GM21528 (cell line): ENCODE data around the gene SLC29A1.
A peak's percentile ranks its signal among the peaks of the same experiment; 100 is the strongest.

ENCODE experiments used
- ATAC-seq: cut with Tn5 transposase; IDR thresholded peaks from one replicate; pipeline ENCODE4 v1.9.1; 2021; ENCODE audit warnings: mild to moderate bottlenecking, moderate library complexity; ENCODE audit not compliant: unreplicated experiment, low FRiP score

SLC29A1 gene

DNA sequence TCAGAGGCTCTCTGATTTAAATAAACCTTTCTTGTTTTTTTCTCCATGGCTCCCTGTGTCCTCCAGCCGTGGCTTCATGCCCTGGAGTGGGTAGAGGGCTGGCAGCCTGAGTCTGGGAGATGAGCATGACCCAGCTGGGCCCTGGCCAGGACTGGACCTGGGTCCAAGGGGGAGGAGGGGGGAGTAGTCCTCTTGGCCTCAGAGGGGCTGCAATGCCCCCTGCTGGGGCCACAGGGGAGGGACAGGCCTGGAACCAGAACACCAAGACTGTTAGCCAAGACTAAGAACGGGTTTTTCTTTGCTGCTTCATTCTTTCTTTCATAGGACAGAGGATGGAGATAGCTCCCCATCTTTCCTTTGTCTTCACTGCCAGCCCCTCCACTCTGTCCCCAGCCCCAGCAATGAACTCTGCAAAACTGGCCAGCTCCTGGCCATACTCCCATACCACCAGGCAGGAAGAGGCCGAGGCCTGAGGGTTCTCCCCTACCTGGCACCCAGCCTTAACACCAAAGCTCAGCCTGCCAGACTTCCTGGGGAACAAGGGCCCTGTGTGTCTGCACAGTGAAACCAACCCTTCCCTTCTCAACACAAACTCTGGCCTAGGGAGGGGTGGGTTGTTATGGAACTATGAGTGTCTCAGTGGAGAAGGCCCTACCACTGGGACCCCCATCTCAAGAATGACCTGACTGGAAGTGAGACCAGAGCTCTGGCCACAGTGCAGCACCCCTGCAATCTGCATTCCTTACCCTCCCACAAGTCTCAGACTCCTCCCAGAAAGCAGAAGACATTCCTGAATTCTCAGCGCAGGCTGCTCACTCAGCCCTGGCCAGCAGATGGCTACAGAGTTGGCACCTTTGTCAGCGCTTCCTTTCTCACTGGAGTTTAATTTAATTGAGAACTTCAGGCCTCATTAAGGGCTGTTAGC, 11.0 kb downstream of the SLC29A1 start:
- no peak for ATAC-seq

GRCh38 chr6:44235269-44235668, 11.9 kb downstream of the SLC29A1 start:
- no peak for ATAC-seq

DNA sequence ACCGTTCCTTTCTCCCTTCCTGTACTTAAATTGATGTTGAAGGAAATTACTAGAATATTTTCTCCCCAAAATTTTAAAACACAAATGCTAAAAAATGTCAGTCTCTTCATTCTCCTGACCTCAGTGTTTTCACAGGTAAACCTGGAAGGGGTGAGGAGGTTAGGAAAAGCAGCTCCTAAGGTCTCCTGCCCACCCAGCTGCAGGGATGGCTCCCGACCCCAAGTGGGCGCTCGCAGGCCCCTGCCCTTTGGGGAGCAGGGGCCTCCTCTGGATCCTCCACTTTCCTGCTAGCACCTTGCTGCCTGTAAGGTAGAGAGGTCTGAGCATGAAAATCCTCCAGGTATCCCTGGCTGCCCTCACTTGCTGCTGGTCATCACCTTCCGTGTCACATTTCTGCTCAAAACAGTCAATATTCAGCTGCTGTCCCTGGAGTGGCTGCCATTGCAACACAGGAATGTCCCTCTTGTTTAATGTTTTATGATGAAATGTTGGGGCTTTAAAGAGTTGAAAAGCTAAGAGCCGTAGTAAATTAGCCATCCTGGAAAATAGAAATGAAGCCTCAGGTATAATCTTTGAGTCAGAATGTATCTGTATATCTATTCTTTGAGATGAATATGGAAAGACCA, 12.6 kb downstream of the SLC29A1 start:
- no peak for ATAC-seq

GRCh38 chr6:44237021-44237812, 13.8 kb downstream of the SLC29A1 start:
- peak; percentile 54 for ATAC-seq

GRCh38 chr6:44237813-44238433, 14.5 kb downstream of the SLC29A1 start:
- peak; percentile 69 for ATAC-seq

DNA sequence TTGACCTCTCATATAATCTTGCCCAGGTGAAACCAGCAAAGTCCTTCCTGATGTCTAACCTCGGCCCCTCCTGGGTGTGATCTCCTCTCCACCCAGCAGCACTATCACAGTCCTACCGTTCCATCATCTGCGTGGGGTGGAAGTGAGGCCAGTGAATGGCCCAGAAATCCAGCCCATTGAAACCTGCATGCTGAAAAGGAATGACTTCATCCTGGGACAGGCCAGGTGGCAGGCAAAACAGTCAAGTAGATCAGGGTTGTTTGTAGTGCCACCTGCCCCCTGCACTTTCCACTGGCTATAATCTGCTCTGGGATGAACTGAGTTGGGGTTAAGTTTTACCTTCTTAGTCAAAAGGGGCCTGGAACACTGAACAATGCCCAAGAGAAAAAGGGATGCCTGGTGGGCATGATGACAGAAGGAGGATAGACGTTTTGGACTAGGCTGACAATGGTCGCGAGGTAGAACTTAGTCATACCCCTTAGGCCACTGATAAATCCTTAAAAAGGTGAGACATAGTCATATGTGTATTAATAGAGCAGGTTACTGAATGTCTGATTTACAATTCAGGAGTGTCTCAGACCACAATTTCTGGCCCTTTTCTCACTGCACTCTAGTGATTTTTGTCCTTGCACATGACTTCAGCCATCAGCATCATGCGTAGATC, 15.4 kb downstream of the SLC29A1 start:
- no peak for ATAC-seq

GRCh38 chr6:44243345-44243744, 19.9 kb downstream of the SLC29A1 start:
- ATAC-seq: no peak

- ATAC-seq: no peak
These were observed 22.1 kb downstream of the SLC29A1 start for GRCh38 chr6:44245391-44245911.

- ATAC-seq: peak; percentile 43
These were observed 22.7 kb downstream of the SLC29A1 start for GRCh38 chr6:44245912-44246662.

GRCh38 chr6:44246663-44247337, 23.4 kb downstream of the SLC29A1 start, which contains the start of gene HSP90AB1:
HSP90AB1 (plus strand) TSS chr6:44247101; CDS start chr6:44248630, 1,529 bp downstream.
- ATAC-seq: peak; percentile 69

- peak; percentile 26 for ATAC-seq
These were observed 24.2 kb downstream of the SLC29A1 start for GRCh38 chr6:44247338-44248302.

GRCh38 chr6:44248579-44248978, 25.2 kb downstream of the SLC29A1 start:
- ATAC-seq: no peak

DNA sequence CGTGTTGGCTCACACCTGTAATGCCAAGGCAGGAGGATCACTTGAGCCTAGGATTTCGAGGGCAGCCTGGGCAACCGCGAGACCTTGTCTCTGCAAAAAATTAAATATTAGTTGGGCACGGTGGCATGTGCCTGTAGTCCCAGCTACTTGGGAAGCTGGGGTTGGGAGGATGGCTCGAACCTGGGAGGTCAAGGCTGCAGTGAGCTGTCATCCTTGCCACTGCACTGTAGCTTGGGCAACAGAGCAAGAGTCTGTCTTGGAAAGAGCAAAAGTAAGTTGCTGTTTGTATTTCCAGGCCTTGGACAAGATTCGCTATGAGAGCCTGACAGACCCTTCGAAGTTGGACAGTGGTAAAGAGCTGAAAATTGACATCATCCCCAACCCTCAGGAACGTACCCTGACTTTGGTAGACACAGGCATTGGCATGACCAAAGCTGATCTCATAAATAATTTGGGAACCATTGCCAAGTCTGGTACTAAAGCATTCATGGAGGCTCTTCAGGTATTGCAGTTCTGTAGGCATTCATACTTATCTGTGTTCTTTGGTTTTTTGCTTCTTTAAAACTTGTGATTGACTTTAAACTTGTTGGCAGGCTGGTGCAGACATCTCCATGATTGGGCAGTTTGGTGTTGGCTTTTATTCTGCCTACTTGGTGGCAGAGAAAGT, 25.8 kb downstream of the SLC29A1 start:
- ATAC-seq: no peak

GRCh38 chr6:44250067-44250717, 26.8 kb downstream of the SLC29A1 start:
- ATAC-seq: no peak

DNA sequence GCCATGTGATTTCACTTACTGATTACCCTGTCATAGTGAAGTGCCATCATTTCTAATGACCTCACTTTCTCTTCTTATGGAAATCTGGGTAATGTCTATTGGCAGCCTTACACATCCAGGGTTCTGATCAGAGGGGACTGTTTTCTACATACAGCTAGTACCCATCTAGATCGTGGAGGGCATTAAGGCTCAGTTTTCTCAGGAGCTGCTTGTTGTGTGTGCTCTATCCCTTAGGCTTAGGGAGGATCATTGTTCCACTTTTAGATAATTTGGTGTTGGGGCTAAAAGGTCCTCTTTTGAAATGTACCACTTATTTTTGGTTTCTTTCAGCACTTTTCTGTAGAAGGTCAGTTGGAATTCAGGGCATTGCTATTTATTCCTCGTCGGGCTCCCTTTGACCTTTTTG, 27.3 kb downstream of the SLC29A1 start:
- ATAC-seq: no peak
